ENCODE results near the gene FGFR1OP2.

The FGFR1OP2 gene

GRCh38 chr12:26953447-26953846 lies 15.2 kb downstream of the FGFR1OP2 start:
- TF ChIP-seq CTCF (IDR thresholded peaks at IDR 0.05): no peak

DNA sequence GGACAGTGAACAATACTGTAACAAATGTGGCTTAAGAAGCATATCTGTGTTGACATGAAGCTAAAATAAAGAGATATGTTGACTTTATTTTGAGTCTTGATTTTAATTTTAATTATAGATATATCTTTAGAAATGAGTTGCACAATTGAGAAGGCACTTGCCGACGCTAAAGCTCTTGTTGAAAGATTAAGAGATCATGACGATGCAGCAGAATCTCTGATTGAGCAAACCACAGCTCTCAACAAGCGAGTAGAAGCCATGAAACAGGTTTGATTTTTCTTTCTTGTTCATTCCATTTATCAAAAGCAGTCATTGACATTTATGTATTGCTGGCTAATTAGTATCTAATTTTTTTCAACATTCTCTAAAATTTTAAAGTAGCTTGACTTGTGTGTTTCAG lies 15.8 kb downstream of the FGFR1OP2 start:
- no peak for TF ChIP-seq CTCF (IDR thresholded peaks at IDR 0.05)

GRCh38 chr12:26961803-26962202 lies 23.5 kb downstream of the FGFR1OP2 start:
- no peak for TF ChIP-seq CTCF (IDR thresholded peaks at IDR 0.05)

GRCh38 chr12:26963413-26963812 lies 25.1 kb downstream of the FGFR1OP2 start:
- TF ChIP-seq CTCF (IDR thresholded peaks at IDR 0.05): no peak

DNA sequence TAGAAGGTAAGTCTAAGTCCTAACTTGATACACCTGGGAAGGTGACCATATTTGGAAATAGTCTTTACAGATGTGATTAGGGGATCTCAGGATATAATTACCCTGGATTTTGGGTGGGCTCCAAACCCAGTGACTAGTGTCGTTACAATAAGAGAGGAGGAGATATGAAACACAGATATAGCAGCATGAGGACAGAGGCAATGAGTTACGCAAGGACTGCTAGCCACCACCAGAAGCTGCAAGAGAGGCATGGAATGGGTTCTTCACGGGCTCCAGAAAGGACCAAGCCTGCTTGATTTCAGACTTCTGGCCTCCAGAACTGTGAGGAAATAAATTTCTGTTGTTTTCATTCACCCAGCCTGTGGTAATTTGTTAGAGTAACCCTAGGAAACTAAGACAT lies 28.6 kb downstream of the FGFR1OP2 start:
- TF ChIP-seq CTCF (IDR thresholded peaks at IDR 0.05): no peak

- no peak for TF ChIP-seq CTCF (IDR thresholded peaks at IDR 0.05)
These were observed 31.9 kb downstream of the FGFR1OP2 start for GRCh38 chr12:26970136-26970535.

GRCh38 chr12:26971963-26972362 lies 33.7 kb downstream of the FGFR1OP2 start:
- no peak for TF ChIP-seq CTCF (IDR thresholded peaks at IDR 0.05)

- no peak for TF ChIP-seq CTCF (IDR thresholded peaks at IDR 0.05)
These were observed 38.4 kb downstream of the FGFR1OP2 start for GRCh38 chr12:26976687-26977086.
